Measurements from ENCODE around the gene TESMIN.

DNA sequence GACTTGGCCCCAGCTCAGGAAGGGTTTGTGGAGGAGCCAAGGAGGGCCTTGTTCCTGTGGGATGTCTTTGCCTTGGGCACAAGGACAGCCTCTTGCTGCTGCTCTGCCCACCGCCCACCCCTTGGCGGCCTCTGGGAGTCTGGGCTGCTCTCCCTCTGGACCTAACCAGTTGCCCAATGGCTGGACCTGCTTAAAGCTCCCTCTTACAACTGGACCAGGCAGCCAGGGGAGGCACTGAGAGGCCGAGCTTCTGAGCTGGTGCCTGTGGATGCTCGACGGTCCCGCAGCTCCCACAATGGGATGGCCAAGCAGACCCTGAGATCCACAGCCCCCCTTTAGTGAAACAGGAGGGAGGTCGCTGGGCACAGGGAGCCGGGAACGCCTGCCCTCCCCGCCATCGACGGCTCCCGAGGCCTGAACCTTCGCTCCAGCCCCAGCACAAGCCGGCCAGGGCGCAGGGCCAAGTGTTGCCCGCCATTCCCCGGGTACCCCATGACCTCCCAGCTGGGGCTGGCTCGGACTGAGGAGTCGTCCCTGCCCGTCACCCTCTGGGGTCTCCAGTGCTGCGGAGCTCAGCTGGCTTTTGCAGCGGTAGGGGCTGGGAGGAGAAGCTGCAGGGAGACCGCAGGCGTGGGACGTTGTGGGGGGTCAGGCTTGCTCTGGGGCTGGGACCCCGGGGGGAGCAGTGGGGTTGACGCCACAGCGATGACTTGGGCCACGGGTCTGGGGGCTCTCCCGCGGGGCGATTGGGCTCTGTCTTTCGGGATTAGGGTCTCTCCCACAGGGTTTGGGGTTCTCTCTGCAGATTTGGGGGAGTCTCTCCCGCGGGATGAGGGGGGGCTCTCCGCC is 67.6 kb downstream of the TESMIN start:
- TF ChIP-seq REPIN1 (CRISPR knock-in tag; IDR thresholded peaks at IDR 0.05; ENCODE audit: borderline replicate concordance, low read depth): no peak
- no peak for TF ChIP-seq ZNF747 (CRISPR knock-in tag; IDR thresholded peaks at IDR 0.05; ENCODE audit: borderline replicate concordance)
- TF ChIP-seq KAT7 (CRISPR knock-in tag; IDR thresholded peaks at IDR 0.05; ENCODE audit: borderline replicate concordance): no peak
- no peak for TF ChIP-seq ZNF317 (CRISPR knock-in tag; IDR thresholded peaks at IDR 0.05)
- TF ChIP-seq GABPA (IDR thresholded peaks at IDR 0.05; ENCODE audit: low read depth, low read length): no peak
- no peak for TF ChIP-seq GABPA (CRISPR knock-in tag; IDR thresholded peaks at IDR 0.05; ENCODE audit: low read depth)
- no peak for TF ChIP-seq BCL3 (CRISPR knock-in tag; IDR thresholded peaks at IDR 0.05)
- no peak for TF ChIP-seq IRF9 (CRISPR knock-in tag; IDR thresholded peaks at IDR 0.05; ENCODE audit: borderline replicate concordance)
- no peak for TF ChIP-seq CTCF (CRISPR knock-in tag; IDR thresholded peaks at IDR 0.05)

Measured in HepG2 (cell line).